ENCODE results near the gene TMSB10.
A peak's percentile ranks its signal among the peaks of the same experiment; 100 is the strongest.

TMSB10 gene

GRCh38 chr2:84879584-84880394 lies 25.7 kb upstream of the TMSB10 start:
- TF ChIP-seq Cebpa-rat (IDR thresholded peaks at IDR 0.05) = no peak
- H3K4me2 ChIP-seq = peak overlapping the region; percentile 83
- H3K36me3 ChIP-seq = no peaks in the 10 kb centered on the region
- H3K9me3 ChIP-seq = no peaks in the 10 kb centered on the region
- no peak overlapping the region for H3K9ac ChIP-seq
- H3K27me3 ChIP-seq = peaks cover 79% of the 10 kb centered on the region
- peaks cover 17% of the 10 kb centered on the region for H4K20me1 ChIP-seq
- peak overlapping the region; percentile 59; the same call in 1 of the 2 replicates for H3K4me3 ChIP-seq
- no peak overlapping the region for H3K27ac ChIP-seq
- peaks cover 34% of the 10 kb centered on the region for H3K4me1 ChIP-seq

DNA sequence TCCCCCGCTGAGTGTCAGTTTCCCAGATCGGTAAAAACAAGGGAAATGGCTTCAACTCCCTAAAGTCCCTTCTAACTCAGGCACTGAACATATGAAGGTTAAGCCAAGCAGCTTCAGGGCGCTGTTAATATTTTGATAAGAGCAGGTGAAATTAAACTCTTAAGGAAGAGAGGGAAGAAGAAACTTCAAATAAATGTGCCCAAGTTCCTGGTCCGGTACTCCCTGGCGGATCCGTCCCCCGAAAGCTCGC lies 25.1 kb upstream of the TMSB10 start:
- H3K36me3 ChIP-seq = no peaks in the 10 kb centered on the region
- H3K9ac ChIP-seq = no peak overlapping the region
- H3K27me3 ChIP-seq = peaks cover 82% of the 10 kb centered on the region
- H3K9me3 ChIP-seq = no peaks in the 10 kb centered on the region
- TF ChIP-seq Cebpa-rat (IDR thresholded peaks at IDR 0.05) = no peak
- H3K4me1 ChIP-seq = peaks cover 34% of the 10 kb centered on the region
- H3K4me3 ChIP-seq = peak overlapping the region; percentile 59
- peaks cover 17% of the 10 kb centered on the region for H4K20me1 ChIP-seq
- H3K27ac ChIP-seq = no peak overlapping the region
- H3K4me2 ChIP-seq = peak overlapping the region; percentile 83

DNA sequence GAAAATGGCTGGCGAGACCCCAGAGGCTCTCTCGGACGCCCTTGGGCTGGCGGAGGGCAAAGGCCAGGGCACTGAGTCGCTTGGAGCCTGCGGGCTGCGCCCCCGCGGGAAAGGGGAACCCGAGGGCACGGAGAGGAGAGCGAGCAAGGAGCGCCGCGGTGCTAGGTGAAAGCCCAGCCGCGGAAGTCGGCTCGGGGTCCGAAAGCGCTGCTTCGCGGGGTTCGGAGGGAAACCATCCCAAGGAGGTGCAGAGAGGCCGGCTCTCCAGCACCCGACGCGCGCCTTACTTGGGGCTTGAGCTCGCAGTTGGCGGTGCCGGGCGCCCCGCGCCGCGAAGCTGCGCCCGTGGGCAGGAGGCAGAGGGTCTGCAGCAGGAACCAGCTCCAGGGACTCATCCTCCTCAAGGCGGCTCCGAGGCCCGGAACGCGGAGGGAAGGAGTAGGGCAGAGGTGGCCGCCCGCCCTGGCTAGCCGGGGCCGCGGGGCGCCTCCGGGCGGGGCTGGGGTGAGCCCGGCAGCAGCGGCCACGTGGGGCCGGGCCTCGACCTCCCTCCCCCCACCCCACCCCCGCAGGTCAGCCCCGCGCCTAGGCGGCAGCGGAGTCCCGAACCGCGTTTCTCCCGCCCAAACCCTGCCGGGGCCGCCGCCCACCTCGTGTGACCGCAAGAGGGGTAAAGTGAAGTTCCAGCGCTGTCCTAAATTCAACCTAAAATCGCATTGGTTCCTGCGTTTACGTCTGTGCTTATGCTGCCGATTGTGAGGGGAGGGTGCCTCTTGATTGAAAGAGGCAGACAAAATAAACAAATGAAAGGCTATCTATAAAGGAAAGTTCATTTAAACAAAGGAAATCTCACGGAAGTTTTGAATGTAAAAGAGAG lies 24.6 kb upstream of the TMSB10 start, which contains the start of gene TRABD2A:
TSS of gene TRABD2A (minus strand) at position 440 of the 877 bp plus-strand sequence. CDS start at position 395, 45 bp downstream.
- peak within 1 kb of the TSS; percentile 59 for H3K4me3 ChIP-seq
- H3K27ac ChIP-seq = no peak within 1 kb of the TSS
- H4K20me1 ChIP-seq = peaks cover 17% of the 10 kb centered on the region
- H3K9ac ChIP-seq = no peak within 1 kb of the TSS
- peak within 1 kb of the TSS; percentile 83 for H3K4me2 ChIP-seq
- H3K27me3 ChIP-seq = peaks cover 82% of the 10 kb centered on the region
- H3K9me3 ChIP-seq = no peaks in the 10 kb centered on the region
- no peaks in the 10 kb centered on the region for H3K36me3 ChIP-seq
- H3K4me1 ChIP-seq = peaks cover 34% of the 10 kb centered on the region
- no peak for TF ChIP-seq Cebpa-rat (IDR thresholded peaks at IDR 0.05)

- Histone ChIP-seq H3K4me1 (peaks cover 34% of the 10 kb centered on the region), H3K27me3 (peaks cover 78% of the 10 kb centered on the region)
Measured at GRCh38 chr2:84881581-84882413, 23.7 kb upstream of the TMSB10 start.

DNA sequence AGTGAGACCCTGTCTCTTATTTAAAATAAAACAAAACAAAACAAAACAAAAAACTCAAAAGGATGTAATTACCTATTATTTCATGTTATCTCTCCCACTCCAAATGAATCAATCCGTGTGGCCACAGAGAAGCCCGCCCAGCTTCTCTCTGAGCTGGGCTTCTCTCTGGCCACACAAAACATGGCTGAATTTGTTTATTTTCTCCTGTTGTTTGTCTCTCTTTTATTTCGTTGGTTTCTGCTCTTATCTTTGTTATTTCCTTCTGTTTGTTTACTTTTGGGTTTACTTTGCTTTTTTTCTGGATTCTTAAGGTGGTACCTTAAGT lies 23.1 kb upstream of the TMSB10 start:
- Histone ChIP-seq H3K9me3 (no peaks in the 10 kb centered on the region), H3K4me2 (peak overlapping the region; percentile 83), H3K4me3 (no peak overlapping the region), H3K27ac (no peak overlapping the region), H3K9ac (no peak overlapping the region), H3K4me1 (peaks cover 34% of the 10 kb centered on the region), H3K27me3 (peaks cover 72% of the 10 kb centered on the region), H4K20me1 (peaks cover 17% of the 10 kb centered on the region), H3K36me3 (no peaks in the 10 kb centered on the region)
- TF ChIP-seq Cebpa-rat (IDR thresholded peaks at IDR 0.05) = no peak

More at GRCh38 chr2:84881581-84882413, 23.7 kb upstream of the TMSB10 start:
- Histone ChIP-seq H4K20me1 (peaks cover 17% of the 10 kb centered on the region), H3K4me2 (peak overlapping the region; percentile 83), H3K9me3 (no peaks in the 10 kb centered on the region), H3K4me3 (peak overlapping the region; percentile 59), H3K27ac (no peak overlapping the region), H3K36me3 (no peaks in the 10 kb centered on the region), H3K9ac (no peak overlapping the region)
- TF ChIP-seq Cebpa-rat (IDR thresholded peaks at IDR 0.05) = no peak

GRCh38 chr2:84882775-84883550 lies 22.5 kb upstream of the TMSB10 start:
- Histone ChIP-seq H3K4me2 (no peak overlapping the region), H3K4me3 (no peak overlapping the region)

GRCh38 chr2:84884449-84884848 lies 21.0 kb upstream of the TMSB10 start:
- Histone ChIP-seq H4K20me1 (peaks cover 17% of the 10 kb centered on the region), H3K4me2 (no peak overlapping the region), H3K4me3 (no peak overlapping the region), H3K27me3 (peaks cover 51% of the 10 kb centered on the region), H3K9ac (no peak overlapping the region), H3K27ac (no peak overlapping the region), H3K9me3 (no peaks in the 10 kb centered on the region), H3K4me1 (peaks cover 35% of the 10 kb centered on the region), H3K36me3 (no peaks in the 10 kb centered on the region)
- no peak for TF ChIP-seq Cebpa-rat (IDR thresholded peaks at IDR 0.05)

More at GRCh38 chr2:84882775-84883550, 22.5 kb upstream of the TMSB10 start:
- TF ChIP-seq Cebpa-rat (IDR thresholded peaks at IDR 0.05) = no peak
- Histone ChIP-seq H3K9me3 (no peaks in the 10 kb centered on the region), H4K20me1 (peaks cover 17% of the 10 kb centered on the region), H3K27ac (no peak overlapping the region), H3K36me3 (no peaks in the 10 kb centered on the region), H3K27me3 (peaks cover 66% of the 10 kb centered on the region), H3K9ac (no peak overlapping the region), H3K4me1 (peaks cover 34% of the 10 kb centered on the region)

- no peak overlapping the region for H3K4me2 ChIP-seq
- no peak overlapping the region for H3K4me3 ChIP-seq
- H3K36me3 ChIP-seq = no peaks in the 10 kb centered on the region
- TF ChIP-seq Cebpa-rat (IDR thresholded peaks at IDR 0.05) = no peak
- peaks cover 15% of the 10 kb centered on the region for H4K20me1 ChIP-seq
- no peak overlapping the region for H3K27ac ChIP-seq
- no peaks in the 10 kb centered on the region for H3K9me3 ChIP-seq
- H3K27me3 ChIP-seq = peaks cover 45% of the 10 kb centered on the region
- no peak overlapping the region for H3K9ac ChIP-seq
- H3K4me1 ChIP-seq = peaks cover 36% of the 10 kb centered on the region
Measured at GRCh38 chr2:84885111-84885510, 20.3 kb upstream of the TMSB10 start.

DNA sequence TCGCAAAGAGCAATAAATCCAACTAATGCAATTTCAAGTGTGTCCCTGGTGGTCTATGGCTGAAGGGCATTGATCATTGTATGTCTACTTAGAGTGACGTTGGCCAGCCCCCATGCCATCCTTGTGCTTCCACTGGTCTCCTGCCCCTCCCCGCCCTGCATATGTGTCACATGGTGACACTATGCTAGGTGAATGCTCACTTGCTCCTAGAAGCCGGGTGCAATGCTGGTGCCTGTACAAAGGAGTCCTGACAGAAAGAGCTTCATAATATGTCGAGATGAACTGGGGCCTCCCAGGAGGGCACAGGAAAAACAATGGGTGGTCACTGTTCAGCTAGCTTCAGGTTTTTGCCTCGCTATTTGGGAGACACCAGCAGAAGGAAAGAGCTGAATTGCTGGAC lies 18.7 kb upstream of the TMSB10 start:
- peaks cover 26% of the 10 kb centered on the region for H3K4me1 ChIP-seq
- no peak for TF ChIP-seq Cebpa-rat (IDR thresholded peaks at IDR 0.05)
- no peaks in the 10 kb centered on the region for H4K20me1 ChIP-seq
- no peak overlapping the region for H3K9ac ChIP-seq
- H3K27me3 ChIP-seq = peaks cover 28% of the 10 kb centered on the region
- no peak overlapping the region for H3K4me2 ChIP-seq
- H3K9me3 ChIP-seq = no peaks in the 10 kb centered on the region
- no peaks in the 10 kb centered on the region for H3K36me3 ChIP-seq
- H3K27ac ChIP-seq = no peak overlapping the region
- no peak overlapping the region for H3K4me3 ChIP-seq

Measured in BLaER1 (cell line).